AG08395 (cell line): ENCODE data around the gene BICDL1.

Experiments used
- DNase-seq: peaks from one replicate; pipeline ENCODE4 v3.0.0; 2012; ENCODE audit warnings: mixed read lengths, low spot score

BICDL1 gene

DNA sequence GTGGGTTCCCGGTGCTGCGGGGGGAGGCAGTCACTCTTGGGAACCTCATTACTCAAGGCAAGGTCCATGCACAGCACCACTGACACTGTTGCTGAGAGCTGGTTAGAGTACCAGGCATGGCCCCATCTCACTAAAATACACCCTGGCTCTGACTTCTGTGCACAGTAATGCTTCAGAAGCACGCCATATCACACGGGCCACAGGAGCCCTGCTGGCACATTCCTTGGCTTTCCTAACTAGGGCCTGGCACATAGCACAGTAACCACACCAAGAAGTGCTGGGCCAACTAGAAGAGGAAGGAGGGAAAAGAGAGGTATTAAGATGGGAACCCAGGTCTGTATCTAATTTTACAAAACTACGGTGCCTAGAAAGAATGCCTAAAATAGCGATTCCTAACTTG lies 141.0 kb downstream of the BICDL1 start:
- no peak for DNase-seq

DNA sequence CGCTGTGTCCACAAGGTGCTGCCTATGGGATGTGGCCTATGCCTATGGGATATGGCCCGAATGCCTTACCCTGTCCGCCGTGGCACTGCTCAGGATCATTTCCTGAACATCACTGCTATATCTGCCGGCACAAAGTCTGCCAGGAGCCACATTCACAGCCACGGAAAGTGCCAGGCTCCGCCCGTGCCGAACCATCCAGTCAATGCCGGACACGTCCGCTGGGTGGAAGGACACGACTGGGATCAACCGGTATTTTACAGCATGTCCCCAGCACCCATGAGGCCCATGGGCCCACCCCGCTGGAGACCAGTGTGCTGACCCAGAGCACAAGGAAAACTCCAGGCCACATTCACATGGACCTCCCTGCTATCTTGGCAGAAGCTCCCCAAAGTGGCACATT lies 142.1 kb downstream of the BICDL1 start:
- no peak for DNase-seq

DNA sequence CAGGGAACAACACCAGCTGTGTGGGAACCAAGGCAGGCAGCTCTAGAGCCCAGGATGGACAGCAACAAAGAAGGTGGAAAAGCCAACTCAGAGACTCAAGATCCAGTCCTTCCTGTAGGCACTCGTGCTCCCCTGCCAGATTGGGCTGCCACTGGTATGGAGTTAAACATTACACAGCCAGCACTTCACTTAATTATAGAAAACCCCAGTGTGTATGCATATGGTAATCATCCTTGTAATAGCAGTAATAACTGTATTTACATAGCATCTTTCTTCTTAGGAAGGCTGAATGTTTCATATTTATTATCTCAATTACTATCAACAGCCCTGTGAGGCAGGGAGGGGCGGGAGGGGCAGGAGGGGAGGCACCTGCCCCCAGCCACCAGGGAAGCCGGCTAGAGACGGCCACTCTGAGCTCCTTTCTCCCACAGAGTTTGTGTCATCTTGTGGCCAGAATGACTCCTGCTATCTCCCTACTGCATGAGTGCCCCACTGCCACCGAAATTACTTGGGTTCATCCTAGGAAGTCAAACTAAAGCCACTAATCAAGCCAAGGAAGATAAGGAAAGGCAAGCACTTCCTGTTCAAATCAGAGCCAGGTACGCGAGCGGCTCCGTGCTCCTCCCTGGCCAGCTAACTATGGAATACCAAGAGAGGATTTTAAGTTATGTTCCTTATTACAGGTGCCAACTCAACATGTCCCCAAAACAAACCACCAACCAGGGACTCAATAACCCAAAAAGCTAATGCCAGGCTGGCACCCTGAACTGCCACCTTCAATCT lies 143.2 kb downstream of the BICDL1 start:
- no peak for DNase-seq

DNA sequence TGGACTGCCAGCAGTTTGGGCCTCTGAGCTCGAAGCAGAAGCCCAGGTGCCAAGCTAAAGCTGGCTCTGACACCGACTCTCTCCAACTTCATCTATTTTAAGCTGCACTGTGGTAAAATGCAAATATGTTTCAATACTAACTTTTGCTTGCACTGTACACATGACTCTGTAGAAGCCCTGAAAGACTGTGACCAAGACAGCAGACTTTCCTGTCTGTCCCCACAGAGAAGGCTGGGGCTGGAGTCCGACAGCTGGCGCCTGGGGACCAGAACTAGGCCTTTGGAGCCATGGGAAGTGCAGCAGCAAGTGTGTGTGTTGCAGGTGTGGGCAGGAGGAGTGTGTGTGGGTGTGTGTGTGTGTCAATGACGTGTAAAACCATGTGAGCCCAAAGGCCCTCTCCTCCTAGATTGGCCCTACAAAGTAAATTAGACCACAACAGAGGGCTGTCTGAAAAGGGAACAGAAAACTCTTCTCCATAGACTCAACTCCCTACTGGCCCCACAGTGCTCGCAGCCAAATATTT lies 143.9 kb downstream of the BICDL1 start:
- no peak for DNase-seq

GRCh38 chr12:120134307-120134980 lies 145.4 kb downstream of the BICDL1 start:
- no peak for DNase-seq

DNA sequence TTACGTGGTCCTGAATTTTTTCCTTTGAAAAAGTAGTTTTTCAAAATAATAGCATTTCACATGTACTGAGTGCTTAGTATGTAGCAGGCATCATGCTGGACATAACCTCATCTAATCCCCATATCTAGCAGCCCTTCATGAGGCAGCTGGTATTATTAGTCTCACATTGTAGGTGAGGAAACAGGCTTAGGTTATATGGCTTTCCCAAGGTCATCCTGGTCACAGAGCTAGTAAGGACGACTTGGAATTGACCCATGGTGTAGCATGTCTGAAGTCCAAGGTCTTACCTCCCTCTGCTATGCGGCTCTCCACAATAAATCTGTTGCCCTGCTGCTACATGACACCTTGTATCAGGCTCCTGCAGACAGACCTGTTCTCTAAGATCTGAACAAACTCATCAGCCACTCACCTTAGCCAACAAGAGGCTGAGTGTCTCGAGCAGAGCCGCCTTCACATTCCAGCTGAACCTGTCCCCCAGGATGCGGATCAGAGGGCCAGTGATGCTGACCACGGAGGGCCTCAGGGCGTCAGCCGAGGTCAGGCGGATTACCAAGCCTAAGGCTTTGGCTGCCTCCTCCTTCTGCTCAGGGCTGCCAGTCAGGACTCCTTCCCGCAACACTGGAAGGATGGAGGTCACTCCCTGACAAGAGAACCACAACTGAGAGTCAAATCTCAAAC lies 147.2 kb downstream of the BICDL1 start:
- DNase-seq, result no peak

- no peak for DNase-seq
Measured at GRCh38 chr12:120137833-120138232, 148.8 kb downstream of the BICDL1 start.

GRCh38 chr12:120138366-120138765 lies 149.3 kb downstream of the BICDL1 start:
- DNase-seq, result no peak

DNA sequence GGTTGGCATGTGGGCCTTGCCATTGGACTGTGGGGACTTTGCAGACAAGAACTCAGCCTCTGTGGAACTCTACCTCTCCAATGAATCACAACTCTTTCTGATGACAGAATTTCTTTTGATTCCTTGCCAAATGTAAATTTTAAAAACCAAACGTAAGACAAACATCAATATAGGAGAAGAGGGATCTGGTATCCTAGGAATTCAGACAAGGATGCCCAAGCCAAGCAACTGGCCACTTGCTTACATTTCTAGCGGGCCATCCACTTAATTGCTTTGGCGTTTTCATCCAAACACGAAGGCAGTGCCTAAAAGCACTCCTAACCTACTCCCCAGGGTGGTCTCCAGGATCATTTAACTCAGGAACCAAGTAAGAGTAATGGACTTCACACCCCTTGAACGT lies 150.9 kb downstream of the BICDL1 start:
- no peak for DNase-seq

- DNase-seq, result no peak
Measured at GRCh38 chr12:120140603-120141002, 151.6 kb downstream of the BICDL1 start.

- no peak for DNase-seq
Measured at GRCh38 chr12:120141336-120141735, 152.3 kb downstream of the BICDL1 start.

GRCh38 chr12:120142231-120142877 lies 153.3 kb downstream of the BICDL1 start:
- DNase-seq, result no peak
